WERI-Rb-1 (cell line): Measurements from ENCODE around the gene ABL2.
"Not testable (repeated sequence)": the region's sequence is repeated elsewhere in the genome, so short reads cannot be mapped to it uniquely, and the experiment has no call there.

ENCODE experiments used
- DNase-seq: peaks from one replicate; pipeline ENCODE4 v3.0.0-alpha.2; 2020
- H3K27ac ChIP-seq: fragments of 250-450 bp; sonication (Bioruptor Pico); 2 replicates; pipeline ENCODE4 v1.5.1; 2020; ENCODE audit warnings: mild to moderate bottlenecking, moderate library complexity
- H3K27me3 ChIP-seq: fragments of 250-450 bp; sonication (Bioruptor Pico); 2 replicates; pipeline ENCODE4 v1.5.1; 2021; ENCODE audit warnings: mild to moderate bottlenecking, low read depth, moderate library complexity; ENCODE audit not compliant: insufficient read depth, severe bottlenecking
- H3K36me3 ChIP-seq: fragments of 250-450 bp; sonication (Bioruptor Pico); 2 replicates; pipeline ENCODE4 v1.5.1; 2020; ENCODE audit warnings: mild to moderate bottlenecking, moderate library complexity
- H3K4me3 ChIP-seq: 2 replicates; pipeline ENCODE4 v1.5.1; 2011; ENCODE audit warnings: low read depth, mild to moderate bottlenecking, control low read depth, low read length
- H3K9me3 ChIP-seq: fragments of 250-450 bp; sonication (Bioruptor Pico); 2 replicates; pipeline ENCODE4 v1.5.1; 2021; ENCODE audit warnings: mild to moderate bottlenecking, moderate library complexity; ENCODE audit not compliant: severe bottlenecking
- TF ChIP-seq, protein P1 (sequence below): IDR thresholded peaks from 2 replicates; pipeline ENCODE4 v1.5.1; 2011; ENCODE audit warnings: low read depth, mild to moderate bottlenecking, control low read depth, inconsistent platforms, low read length

The ABL2 gene

GRCh38 chr1:179206812-179207211 is 22.7 kb downstream of the ABL2 start:
- Histone ChIP-seq H3K9me3 (no peaks in the 10 kb centered on the region), H3K36me3 (peaks cover 1% of the 10 kb centered on the region; the same call in 1 of the 2 replicates), H3K27ac (no peak overlapping the region), H3K4me3 (no peak overlapping the region), H3K27me3 (no peaks in the 10 kb centered on the region)
- TF ChIP-seq, protein P1, sequence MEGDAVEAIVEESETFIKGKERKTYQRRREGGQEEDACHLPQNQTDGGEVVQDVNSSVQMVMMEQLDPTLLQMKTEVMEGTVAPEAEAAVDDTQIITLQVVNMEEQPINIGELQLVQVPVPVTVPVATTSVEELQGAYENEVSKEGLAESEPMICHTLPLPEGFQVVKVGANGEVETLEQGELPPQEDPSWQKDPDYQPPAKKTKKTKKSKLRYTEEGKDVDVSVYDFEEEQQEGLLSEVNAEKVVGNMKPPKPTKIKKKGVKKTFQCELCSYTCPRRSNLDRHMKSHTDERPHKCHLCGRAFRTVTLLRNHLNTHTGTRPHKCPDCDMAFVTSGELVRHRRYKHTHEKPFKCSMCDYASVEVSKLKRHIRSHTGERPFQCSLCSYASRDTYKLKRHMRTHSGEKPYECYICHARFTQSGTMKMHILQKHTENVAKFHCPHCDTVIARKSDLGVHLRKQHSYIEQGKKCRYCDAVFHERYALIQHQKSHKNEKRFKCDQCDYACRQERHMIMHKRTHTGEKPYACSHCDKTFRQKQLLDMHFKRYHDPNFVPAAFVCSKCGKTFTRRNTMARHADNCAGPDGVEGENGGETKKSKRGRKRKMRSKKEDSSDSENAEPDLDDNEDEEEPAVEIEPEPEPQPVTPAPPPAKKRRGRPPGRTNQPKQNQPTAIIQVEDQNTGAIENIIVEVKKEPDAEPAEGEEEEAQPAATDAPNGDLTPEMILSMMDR, result no peak
- no peak for DNase-seq

- TF ChIP-seq, protein P1, result no peak
- DNase-seq, result no peak
- H3K9me3 ChIP-seq, result no peaks in the 10 kb centered on the region
- no peaks in the 10 kb centered on the region; the same call in 1 of the 2 replicates for H3K36me3 ChIP-seq
- H3K27ac ChIP-seq, result no peak overlapping the region
- no peaks in the 10 kb centered on the region for H3K27me3 ChIP-seq
- no peak overlapping the region for H3K4me3 ChIP-seq
Observed at GRCh38 chr1:179205284-179205683, 24.2 kb downstream of the ABL2 start.

- no peak for DNase-seq
- no peaks in the 10 kb centered on the region; the same call in 1 of the 2 replicates for H3K36me3 ChIP-seq
- no peak overlapping the region for H3K27ac ChIP-seq
- TF ChIP-seq, protein P1, result no peak
- no peak overlapping the region for H3K4me3 ChIP-seq
- H3K9me3 ChIP-seq, result no peaks in the 10 kb centered on the region
- no peaks in the 10 kb centered on the region for H3K27me3 ChIP-seq
Observed at GRCh38 chr1:179202161-179202560, 27.3 kb downstream of the ABL2 start.

DNA sequence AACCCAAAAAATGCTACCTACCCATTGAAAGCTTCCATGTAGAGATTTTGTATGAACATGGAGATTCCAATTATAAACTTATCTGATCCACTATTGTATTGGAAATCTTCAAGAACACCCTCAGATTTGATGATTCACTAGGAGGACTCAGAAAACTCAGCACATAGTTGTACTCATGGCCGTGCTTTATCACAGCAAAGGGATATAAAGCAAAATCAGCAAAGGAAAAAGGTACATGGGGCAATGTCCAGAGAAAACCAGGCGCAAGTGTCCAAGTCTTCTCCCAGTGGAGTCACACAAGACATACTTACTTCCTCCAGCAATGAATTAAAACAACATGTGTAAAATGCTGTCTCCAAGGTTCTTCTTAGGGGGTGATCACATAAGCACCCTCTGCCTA is 28.9 kb downstream of the ABL2 start:
- no peaks in the 10 kb centered on the region for H3K27me3 ChIP-seq
- no peak overlapping the region for H3K4me3 ChIP-seq
- TF ChIP-seq, protein P1, result no peak
- no peaks in the 10 kb centered on the region; the same call in 1 of the 2 replicates for H3K36me3 ChIP-seq
- no peak for DNase-seq
- no peak overlapping the region for H3K27ac ChIP-seq
- no peaks in the 10 kb centered on the region for H3K9me3 ChIP-seq

- Histone ChIP-seq H3K9me3 (no peaks in the 10 kb centered on the region), H3K27me3 (no peaks in the 10 kb centered on the region), H3K4me3 (no peak overlapping the region), H3K36me3 (no peaks in the 10 kb centered on the region; the same call in 1 of the 2 replicates), H3K27ac (no peak overlapping the region)
- DNase-seq, result no peak
- TF ChIP-seq, protein P1, result no peak
Observed at GRCh38 chr1:179197690-179198297, 31.7 kb downstream of the ABL2 start.

GRCh38 chr1:179195857-179196256 is 33.6 kb downstream of the ABL2 start:
- H3K4me3 ChIP-seq, DNase-seq, H3K27ac ChIP-seq, H3K27me3 ChIP-seq, H3K9me3 ChIP-seq, H3K36me3 ChIP-seq: not testable (repeated sequence)
